CD4-positive, alpha-beta T cell treated with Interleukin-15 for 1 hour (primary cell): Measurements from ENCODE around the gene SRMS.
A peak's percentile ranks its signal among the peaks of the same experiment; 100 is the strongest.
"Not testable (repeated sequence)": the region's sequence is repeated elsewhere in the genome, so short reads cannot be mapped to it uniquely, and the experiment has no call there.

ENCODE experiments used
- DNase-seq: peaks from one replicate; pipeline ENCODE4 v3.0.0-alpha.2; 2020

The SRMS gene

GRCh38 chr20:63578224-63579016, 30.9 kb upstream of the SRMS start:
- DNase-seq: no peak

DNA sequence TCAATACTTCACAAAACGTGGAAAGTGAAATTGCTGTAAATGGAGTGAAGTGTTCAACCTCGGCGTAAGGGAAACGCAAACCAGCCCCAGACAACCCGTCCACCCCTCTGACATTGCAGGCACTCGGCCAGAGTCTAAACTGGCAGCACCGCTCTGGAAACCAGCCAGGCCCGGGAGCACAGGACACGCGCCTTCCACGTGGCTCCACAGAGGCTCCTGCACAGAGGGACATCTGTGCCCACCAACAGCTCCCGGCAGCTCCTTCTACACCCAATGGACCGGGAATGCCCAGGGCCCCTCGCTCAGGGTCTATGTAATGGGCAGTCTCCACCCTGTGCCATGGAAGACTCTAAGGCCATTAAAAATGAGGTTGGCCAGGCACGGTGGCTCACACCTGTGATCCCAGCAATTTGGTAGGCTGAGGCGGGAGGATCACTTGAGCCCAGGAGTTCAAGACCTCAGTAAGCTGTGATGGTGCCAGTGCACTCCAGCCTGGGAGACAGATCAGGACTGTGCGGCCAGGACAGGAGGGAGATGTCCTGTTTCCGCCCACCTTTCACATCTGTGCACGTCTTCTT, 29.9 kb upstream of the SRMS start:
- DNase-seq: no peak

DNA sequence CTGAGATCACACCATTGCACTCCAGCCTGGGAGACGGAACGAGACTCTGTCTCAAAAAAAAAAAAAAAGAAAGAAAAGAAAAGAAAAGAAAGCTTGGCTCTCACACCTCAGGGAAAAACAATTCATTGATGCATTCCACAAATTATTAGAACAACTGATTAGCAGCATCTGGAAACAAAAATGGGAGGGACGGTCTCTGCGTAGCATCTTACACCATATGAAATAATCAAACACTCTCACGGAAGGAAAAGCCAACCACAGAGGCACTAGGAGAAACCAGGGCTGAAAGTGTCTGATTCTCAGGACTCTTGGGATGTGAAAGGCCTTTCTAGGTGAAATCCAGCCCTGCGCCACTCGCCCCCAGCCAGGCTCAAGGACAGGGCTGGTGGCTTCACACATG, 28.8 kb upstream of the SRMS start:
- DNase-seq: no peak

- no peak for DNase-seq
Measured at GRCh38 chr20:63574829-63575743, 27.5 kb upstream of the SRMS start.

DNA sequence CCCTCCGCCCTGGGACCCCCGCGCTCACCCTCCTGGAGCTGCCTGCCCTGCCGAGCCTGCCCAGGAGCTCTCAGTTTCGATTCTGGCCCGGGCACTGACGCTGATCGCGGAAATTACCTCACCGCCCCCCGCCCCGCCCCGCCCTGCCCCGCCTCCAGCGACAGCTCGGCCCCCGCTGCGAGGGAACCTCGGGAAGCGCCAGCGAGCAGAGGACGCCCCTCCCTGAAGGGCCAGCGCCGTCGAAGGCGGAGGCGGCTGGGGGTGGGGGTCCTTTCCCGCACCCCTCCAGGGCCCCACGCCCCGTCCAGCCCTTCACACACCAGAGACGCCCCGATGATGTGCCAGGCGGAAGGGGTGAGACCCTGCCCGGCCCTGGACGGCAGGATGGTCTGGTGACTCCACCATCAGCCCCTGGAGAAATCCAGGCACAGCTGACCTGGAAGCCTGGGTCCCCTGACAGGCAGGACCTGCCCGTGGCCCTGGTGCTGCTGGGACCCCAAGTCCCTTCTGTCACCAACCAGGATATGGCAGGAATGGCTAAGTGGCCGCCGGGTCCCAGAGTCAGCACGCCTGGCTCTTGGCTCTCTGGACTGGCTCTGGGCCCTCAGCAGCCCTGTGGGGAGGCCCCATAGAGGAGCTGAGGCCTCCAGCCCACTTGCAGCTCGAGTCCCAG, 26.7 kb upstream of the SRMS start, which contains the start of gene HELZ2:
TSS of gene HELZ2 (minus strand) at position 84 of the 673 bp plus-strand sequence. CDS start 1,854 bp downstream, outside the sequence.
- DNase-seq: peak; percentile 81

- no peak for DNase-seq
Measured at GRCh38 chr20:63573647-63574131, 26.1 kb upstream of the SRMS start.

DNA sequence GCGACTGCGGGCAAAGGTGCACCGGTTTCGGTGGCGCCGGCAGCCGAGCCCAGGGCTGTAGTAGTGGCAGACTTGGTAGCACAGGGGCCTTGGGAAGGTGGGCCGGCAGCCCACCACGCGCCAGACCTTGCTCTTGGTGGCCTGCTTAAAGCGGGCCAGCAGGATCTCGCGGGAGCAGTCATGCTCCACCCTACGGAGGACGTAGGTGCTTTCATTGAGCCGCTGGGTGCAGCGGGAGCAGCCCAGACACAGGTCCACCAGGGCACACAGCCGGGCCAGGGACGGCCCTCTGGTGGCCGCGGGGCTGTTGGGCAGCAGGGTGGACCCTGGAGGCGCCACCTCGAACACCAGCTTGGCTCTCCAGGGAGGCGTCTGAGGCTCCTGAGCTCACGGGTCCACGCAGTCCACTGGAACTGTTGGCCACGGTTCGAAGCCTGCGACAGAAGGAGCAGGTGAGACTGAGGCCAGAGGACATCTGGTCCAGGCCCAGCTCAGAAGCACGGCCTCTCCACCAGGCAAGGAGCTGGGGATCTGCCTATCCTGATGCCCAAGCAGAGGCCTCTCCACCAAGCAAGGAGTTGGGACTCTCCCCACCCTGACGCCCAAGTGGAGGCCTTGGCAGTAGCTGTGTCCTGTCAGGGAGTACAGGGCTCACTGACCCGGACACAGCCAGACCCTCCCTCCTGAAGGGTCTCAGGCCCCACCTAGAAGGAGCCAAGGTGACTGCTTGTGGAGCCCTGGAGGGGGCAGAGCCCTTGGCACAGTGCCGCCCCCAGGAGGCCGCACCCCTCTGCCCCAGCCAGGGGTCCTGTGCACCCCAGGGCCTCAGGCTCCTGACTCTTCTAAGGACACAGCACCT, 25.5 kb upstream of the SRMS start:
- DNase-seq: no peak

DNA sequence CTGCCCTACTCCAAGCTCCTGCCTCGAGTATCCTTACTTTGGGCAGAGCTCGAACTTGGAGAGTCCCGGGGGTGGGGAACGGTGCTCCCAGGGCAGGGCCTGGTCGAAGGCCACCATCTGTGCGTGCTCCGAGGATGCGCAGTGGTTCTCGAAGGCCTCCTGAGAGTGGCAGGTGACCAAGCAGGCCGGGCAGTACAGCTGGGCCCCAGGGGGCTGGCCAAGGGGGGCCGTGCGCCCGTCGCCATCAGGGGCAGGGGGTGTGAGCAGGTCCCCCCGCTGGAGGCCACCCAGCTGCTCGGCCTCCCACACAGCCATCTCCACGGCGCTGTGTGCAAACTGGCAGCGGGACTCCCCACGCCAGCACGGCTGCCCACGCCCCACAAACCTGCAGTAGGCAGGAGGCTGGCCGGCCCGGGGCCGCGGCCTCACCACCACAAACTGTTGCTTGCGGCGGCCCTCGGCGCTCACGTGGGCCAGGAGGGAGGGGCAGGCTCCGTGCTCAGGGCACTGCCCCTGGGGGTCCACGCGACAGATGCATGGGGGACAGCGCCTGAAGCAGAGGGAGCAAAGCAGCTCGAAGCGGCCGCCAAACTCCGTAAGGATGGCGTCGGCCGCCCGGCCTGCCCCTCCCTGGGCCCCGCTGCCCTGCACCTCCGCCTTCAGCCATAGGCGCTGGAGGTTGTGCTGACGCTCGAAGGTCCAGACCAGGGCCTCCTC, 24.7 kb upstream of the SRMS start:
- no peak for DNase-seq

- DNase-seq: not testable (repeated sequence)
Measured at GRCh38 chr20:63571087-63571478, 23.5 kb upstream of the SRMS start.

- no peak for DNase-seq
Measured at GRCh38 chr20:63570281-63571086, 22.9 kb upstream of the SRMS start.

DNA sequence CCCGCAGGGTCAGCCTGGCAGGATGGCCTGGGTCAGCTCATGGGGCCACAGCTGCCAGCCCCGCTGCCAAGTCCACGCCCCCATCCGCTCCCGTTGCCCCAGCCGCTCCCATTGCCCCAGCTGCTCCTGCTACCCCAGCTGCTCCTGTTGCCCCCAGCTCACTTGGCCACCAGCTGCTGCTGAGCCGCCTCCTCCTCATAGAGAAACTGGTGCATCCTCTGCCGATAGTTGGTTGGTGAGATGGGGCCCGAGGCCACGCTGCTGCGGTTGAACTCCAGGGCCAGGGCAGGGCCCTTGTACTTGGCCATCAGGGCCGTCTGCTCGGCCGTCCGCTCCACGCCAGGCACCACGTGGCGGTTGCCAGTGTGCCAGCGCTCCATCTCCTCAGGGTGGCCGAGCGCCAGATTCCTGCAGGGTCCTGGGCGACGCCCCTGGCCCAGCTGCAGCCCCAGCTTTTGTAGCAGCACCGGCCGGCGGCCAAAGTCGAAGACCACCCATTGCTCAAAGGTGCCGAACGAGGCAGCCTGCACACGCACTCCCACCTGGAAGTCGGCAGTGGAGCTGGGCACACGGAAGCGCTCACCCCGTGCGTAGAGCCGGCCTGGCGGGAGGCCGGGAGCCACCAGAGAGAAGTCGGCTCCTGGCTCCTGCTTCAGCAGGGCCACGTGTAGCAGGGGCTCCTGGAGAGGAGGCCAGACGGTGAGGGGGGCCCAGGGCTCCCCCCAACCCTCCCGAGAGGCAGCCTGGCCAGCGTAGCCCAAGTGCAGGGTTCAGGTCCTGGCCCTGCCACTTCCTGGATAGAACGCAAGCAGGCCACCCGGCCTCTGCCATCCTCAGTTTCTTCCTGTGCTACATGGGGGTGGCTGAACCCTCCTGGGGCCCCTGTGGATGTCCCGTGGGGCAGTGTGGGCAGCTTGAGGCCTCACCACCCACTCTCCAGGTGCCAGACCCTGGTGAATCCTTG, 21.7 kb upstream of the SRMS start:
- DNase-seq: no peak

DNA sequence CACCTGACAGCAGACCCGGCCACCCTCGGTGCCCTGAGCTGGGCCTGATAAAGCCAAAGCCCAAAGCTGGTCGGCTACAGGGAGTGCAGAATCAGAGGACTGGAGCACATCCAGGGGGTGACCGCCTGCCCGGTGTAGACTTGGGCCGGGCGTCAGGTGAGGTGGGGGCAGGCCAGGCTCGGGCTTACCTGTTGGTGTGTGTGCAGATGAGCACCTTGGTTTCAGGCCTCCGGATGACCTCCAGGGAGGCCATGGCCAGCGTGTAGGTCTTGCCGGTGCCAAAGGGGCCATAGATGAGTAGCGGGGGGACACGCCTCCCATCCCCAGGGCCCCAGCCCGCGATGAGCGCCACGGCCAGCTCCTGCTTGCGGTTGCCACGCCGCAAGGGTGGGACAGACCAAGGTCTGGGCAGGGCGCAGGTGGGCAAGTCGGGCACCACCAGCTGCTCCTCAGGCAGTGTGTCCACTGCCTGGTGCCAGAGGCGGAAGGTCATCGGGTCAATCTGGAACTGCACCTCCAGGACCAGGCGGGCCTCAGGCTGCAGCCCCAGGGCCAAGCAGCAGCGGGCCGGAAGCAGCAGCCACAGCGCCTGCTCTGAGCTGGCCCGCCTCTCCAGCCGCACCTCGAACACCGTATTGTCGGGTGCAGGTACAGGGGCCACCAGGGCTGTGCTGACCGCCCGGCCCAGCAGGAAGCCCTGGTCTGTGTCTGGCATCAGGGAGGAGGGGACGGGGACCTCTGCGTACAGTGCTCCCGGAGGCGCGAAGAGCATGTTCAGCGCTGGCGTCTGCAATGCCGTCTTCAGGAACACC, 20.8 kb upstream of the SRMS start:
- DNase-seq: no peak

DNA sequence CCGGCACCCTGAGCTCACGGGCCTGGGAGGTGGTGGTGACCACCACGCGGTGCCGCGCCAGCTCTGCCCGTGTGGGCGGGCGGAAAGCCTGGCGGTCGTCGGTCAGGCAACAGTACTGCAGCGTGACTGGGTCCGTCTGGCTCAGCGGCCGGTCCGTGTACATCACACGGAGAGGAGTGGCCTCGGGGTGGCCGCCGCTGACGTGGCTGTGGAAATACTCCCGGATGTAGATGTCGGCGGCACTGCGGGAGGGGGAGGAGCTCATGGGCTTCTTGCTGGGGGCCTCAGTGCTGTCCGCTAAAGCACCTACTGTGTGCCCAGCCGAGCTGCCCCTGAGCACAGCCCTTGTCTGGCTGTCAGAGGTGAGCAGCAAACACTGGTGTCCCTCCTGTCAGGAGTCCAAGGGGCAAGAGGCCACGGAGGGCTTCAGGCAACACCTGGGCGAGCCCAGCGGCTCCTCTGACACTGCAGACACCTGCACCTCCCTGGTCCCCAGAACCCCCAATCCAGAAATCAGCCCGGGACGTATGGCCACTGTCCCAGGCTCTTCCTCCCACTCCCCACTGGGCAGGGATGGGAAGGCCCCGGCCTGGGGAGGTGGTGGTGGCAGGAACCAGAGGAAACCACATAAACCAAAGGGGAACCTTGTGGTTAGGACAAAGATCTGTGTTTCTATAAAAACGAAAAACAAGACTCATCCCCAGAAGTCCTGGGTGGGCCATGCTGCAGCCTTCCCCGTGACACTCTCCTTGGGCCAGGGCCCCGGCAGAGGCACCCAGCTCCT, 20.0 kb upstream of the SRMS start:
- DNase-seq: peak; percentile 72

- peak; percentile 32 for DNase-seq
Measured at GRCh38 chr20:63567136-63567385, 19.5 kb upstream of the SRMS start.

- DNase-seq: no peak
Measured at GRCh38 chr20:63566395-63567135, 19.0 kb upstream of the SRMS start.

DNA sequence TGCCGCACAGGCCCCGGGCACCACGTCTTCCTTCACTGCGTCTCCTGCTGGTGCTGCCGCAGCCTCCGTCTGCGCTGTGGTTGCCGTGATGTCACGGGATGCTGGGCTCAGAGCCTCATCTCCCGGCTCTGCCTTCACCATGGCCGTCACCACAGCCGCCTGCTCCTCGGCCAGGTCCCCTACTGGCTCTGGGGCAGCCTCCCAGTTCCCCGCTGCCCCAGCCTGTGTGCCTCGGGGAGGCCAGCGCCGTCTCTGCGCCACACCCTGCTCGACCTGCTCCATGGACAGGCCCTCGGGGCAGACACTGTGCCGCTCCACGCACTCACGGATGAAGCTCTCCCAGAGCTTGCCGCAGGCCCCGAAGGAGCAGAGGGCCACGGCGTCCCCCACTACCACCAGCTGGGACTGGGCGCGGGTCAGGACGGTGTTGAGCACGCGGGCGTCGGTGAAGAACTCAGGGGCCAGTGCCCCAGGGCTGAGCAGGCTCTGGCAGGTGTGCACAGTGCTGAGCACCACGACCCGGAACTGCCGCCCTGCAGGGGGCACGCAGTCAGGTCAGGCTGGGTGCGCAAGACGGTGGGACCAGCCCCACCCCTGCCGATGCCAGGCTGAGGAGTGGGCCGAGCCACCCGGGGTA, 18.3 kb upstream of the SRMS start:
- DNase-seq: no peak
